ENCODE results near the gene GYS2. TPM values are rescaled to one million over a fixed set of nuclear protein-coding genes. Genes with fewer than 3 reads are reported as not detected.

The GYS2 gene
- total and polyA plus RNA-seq, 2 of the 4 experiments (the other 2 are of a cell fraction), result not detected

GRCh38 chr12:21539797-21540196 lies 64.8 kb downstream of the GYS2 start:
- H2BK5ac ChIP-seq (ENCODE audit: low read depth, low read length, poor library complexity, severe bottlenecking), result no peak overlapping the region
- H2BK20ac ChIP-seq (ENCODE audit: low read depth, low read length), result no peak overlapping the region
- H2BK120ac ChIP-seq (ENCODE audit: low read depth, low read length), result no peak overlapping the region
- DNase-seq (no peak), ATAC-seq (ENCODE audit: low read depth) (no peak)
- no peaks in the 10 kb centered on the region for H3K9me1 ChIP-seq (ENCODE audit: insufficient read depth, low read length)
- H3K27me3 ChIP-seq (ENCODE audit: control insufficient read depth, insufficient read depth, low read length), result peaks cover 4% of the 10 kb centered on the region
- no peak overlapping the region for H2BK15ac ChIP-seq (ENCODE audit: low read depth, low read length)
- in situ Hi-C loops (cut with MboI; ENCODE audit: low sequenced_read_pairs), result no loop called here
- no peak overlapping the region for H3K56ac ChIP-seq (ENCODE audit: extremely low read depth, insufficient read depth, low read length)
- ChIA-PET POLR2A (ENCODE audit: unreplicated experiment) (no interaction called here), CTCF (no interaction called here)
- H3K4ac ChIP-seq (ENCODE audit: low read depth, low read length), result no peak overlapping the region
- no peaks in the 10 kb centered on the region for H4K20me1 ChIP-seq (ENCODE audit: insufficient read depth, low read length)
- TF ChIP-seq ELK1 (IDR thresholded peaks at IDR 0.05; ENCODE audit: borderline replicate concordance, low read depth, low read length) (no peak), RCOR1 (IDR thresholded peaks at IDR 0.05; ENCODE audit: insufficient replicate concordance, low read length) (no peak), CHD1 (IDR thresholded peaks at IDR 0.05; ENCODE audit: low read depth, low read length) (no peak), RFX5 (IDR thresholded peaks at IDR 0.05; ENCODE audit: low read depth, low read length) (no peak)
- H3K4me1 ChIP-seq (ENCODE audit: control insufficient read depth, insufficient read depth, low read length), result no peaks in the 10 kb centered on the region
- BruUV-seq (replicated peaks), result no TSS peak
- H4K91ac ChIP-seq (ENCODE audit: insufficient read depth, low read depth, low read length), result no peak overlapping the region
- H3K9me3 ChIP-seq (ENCODE audit: control insufficient read depth, insufficient read depth, low read length), result no peaks in the 10 kb centered on the region
- intact Hi-C loops (cut with micrococcal nuclease), result no loop called here
- H4K5ac ChIP-seq (ENCODE audit: low read depth, low read length), result no peak overlapping the region
- dilution Hi-C loops (cut with HindIII; ENCODE audit: low sequenced_read_pairs, unreplicated experiment), result no loop called here
- H2AK9ac ChIP-seq (replicated peaks; ENCODE audit: low read depth, low read length, poor library complexity), result no peak overlapping the region
- no peaks in the 10 kb centered on the region for H3K79me1 ChIP-seq (ENCODE audit: low read depth in 1 of 2, low read length in 2 of 2)
- H3K27ac ChIP-seq (ENCODE audit: insufficient read depth, low read length), result no peak overlapping the region
- H3K36me3 ChIP-seq (ENCODE audit: control insufficient read depth, insufficient read depth, low read length), result no peaks in the 10 kb centered on the region
- H3K14ac ChIP-seq (replicated peaks; ENCODE audit: low read depth, low read length), result no peak overlapping the region
- H4K8ac ChIP-seq (ENCODE audit: low read depth in 2 of 2, low read length in 2 of 2), result no peak overlapping the region
- no peak overlapping the region for H3K4me2 ChIP-seq (ENCODE audit: low read depth, low read length)
- H3K9ac ChIP-seq (ENCODE audit: low read depth, low read length), result no peak overlapping the region
- no peak overlapping the region for H3K18ac ChIP-seq (ENCODE audit: low read depth, low read length)
- H3K4me3 ChIP-seq (ENCODE audit: insufficient read depth, low read depth, low read length), result no peak overlapping the region
- no peak overlapping the region for H2AFZ ChIP-seq (replicated peaks; ENCODE audit: low read length, poor library complexity)
- H2AK5ac ChIP-seq (ENCODE audit: low read depth, low read length), result no peak overlapping the region
- H3K23ac ChIP-seq (ENCODE audit: low read depth, low read length), result no peak overlapping the region

Data from IMR-90 (cell line).